ENCODE results near the gene USP32.

DNA sequence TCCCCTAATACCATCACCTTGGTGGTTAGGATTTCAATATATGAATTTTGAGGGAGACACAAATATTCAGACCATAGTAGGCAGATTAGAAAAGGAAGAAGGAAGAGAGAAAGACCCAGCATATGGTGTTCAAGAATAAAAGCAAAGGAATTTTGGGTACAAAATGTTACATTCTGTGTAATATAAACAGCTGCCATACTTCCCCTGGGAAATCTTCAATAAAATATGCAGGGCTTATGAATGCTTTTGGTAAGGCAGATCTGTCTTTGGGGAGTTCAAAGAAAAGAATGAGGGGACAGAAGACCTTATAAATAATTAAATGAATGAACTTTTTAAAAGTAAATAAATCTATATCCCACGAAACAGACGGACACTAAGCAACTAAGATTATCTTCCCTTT lies 91.9 kb downstream of the USP32 start:
- TF ChIP-seq, protein P1, sequence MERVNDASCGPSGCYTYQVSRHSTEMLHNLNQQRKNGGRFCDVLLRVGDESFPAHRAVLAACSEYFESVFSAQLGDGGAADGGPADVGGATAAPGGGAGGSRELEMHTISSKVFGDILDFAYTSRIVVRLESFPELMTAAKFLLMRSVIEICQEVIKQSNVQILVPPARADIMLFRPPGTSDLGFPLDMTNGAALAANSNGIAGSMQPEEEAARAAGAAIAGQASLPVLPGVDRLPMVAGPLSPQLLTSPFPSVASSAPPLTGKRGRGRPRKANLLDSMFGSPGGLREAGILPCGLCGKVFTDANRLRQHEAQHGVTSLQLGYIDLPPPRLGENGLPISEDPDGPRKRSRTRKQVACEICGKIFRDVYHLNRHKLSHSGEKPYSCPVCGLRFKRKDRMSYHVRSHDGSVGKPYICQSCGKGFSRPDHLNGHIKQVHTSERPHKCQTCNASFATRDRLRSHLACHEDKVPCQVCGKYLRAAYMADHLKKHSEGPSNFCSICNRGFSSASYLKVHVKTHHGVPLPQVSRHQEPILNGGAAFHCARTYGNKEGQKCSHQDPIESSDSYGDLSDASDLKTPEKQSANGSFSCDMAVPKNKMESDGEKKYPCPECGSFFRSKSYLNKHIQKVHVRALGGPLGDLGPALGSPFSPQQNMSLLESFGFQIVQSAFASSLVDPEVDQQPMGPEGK (CRISPR knock-in tag; IDR thresholded peaks at IDR 0.05; ENCODE audit: borderline replicate concordance), result no peak
- no peak for TF ChIP-seq ZFP3 (CRISPR knock-in tag; IDR thresholded peaks at IDR 0.05)
- TF ChIP-seq RARB (CRISPR knock-in tag; IDR thresholded peaks at IDR 0.05), result no peak
- TF ChIP-seq ZNF8 (CRISPR knock-in tag; IDR thresholded peaks at IDR 0.05), result no peak
